Epithelial cell of prostate (primary cell): ENCODE results near the gene TTC39A.
"Not testable (repeated sequence)": the region's sequence is repeated elsewhere in the genome, so short reads cannot be mapped to it uniquely, and the experiment has no call there.

Source experiments
- DNase-seq: peaks from one replicate; pipeline ENCODE4 v3.0.0-alpha.2; 2011; ENCODE audit warnings: low read depth, low spot score
- H3K27ac ChIP-seq: fragments of 450-650 bp; 2 replicates; pipeline ENCODE4 v1.5.1; 2017; ENCODE audit warnings: mild to moderate bottlenecking

TTC39A gene

GRCh38 chr1:51341876-51342496 lies 11.6 kb upstream of the TTC39A start:
- no peak for DNase-seq
- no peak overlapping the region for H3K27ac ChIP-seq

GRCh38 chr1:51340380-51340779 lies 10.0 kb upstream of the TTC39A start:
- no peak overlapping the region for H3K27ac ChIP-seq
- no peak for DNase-seq

- DNase-seq: no peak
- no peak overlapping the region for H3K27ac ChIP-seq
These were observed 6.3 kb upstream of the TTC39A start for GRCh38 chr1:51336711-51337110.

GRCh38 chr1:51336004-51336403 lies 5.6 kb upstream of the TTC39A start:
- no peak overlapping the region for H3K27ac ChIP-seq
- no peak for DNase-seq

GRCh38 chr1:51331206-51332100 lies 1.1 kb upstream of the TTC39A start:
- peak overlapping the region; percentile 77 for H3K27ac ChIP-seq
- DNase-seq: no peak

GRCh38 chr1:51329443-51330325 lies 678 bp downstream of the TTC39A start:
- DNase-seq: no peak

GRCh38 chr1:51328926-51329325 lies 1.4 kb downstream of the TTC39A start:
- DNase-seq: no peak
- H3K27ac ChIP-seq: no peak overlapping the region

More at GRCh38 chr1:51329443-51330325, 678 bp downstream of the TTC39A start:
- peak overlapping the region; percentile 77 for H3K27ac ChIP-seq

GRCh38 chr1:51328279-51328678 lies 2.1 kb downstream of the TTC39A start:
- no peak overlapping the region for H3K27ac ChIP-seq
- no peak for DNase-seq

GRCh38 chr1:51327386-51327785 lies 3.0 kb downstream of the TTC39A start:
- no peak overlapping the region for H3K27ac ChIP-seq
- DNase-seq: no peak

GRCh38 chr1:51326839-51327238 lies 3.5 kb downstream of the TTC39A start:
- no peak for DNase-seq
- no peak overlapping the region for H3K27ac ChIP-seq

GRCh38 chr1:51325878-51326755 lies 4.2 kb downstream of the TTC39A start:
- H3K27ac ChIP-seq: no peak overlapping the region
- no peak for DNase-seq

- DNase-seq: no peak
- no peak overlapping the region for H3K27ac ChIP-seq
These were observed 5.0 kb downstream of the TTC39A start for GRCh38 chr1:51325391-51325790.

GRCh38 chr1:51325011-51325385 lies 5.4 kb downstream of the TTC39A start:
- H3K27ac ChIP-seq, DNase-seq: not testable (repeated sequence)

- DNase-seq: no peak
- H3K27ac ChIP-seq: no peak overlapping the region
These were observed 5.9 kb downstream of the TTC39A start for GRCh38 chr1:51324251-51325010.

GRCh38 chr1:51323778-51324177 lies 6.6 kb downstream of the TTC39A start:
- no peak for DNase-seq

GRCh38 chr1:51322417-51323101 lies 7.8 kb downstream of the TTC39A start:
- no peak overlapping the region for H3K27ac ChIP-seq
- no peak for DNase-seq

More at GRCh38 chr1:51323778-51324177, 6.6 kb downstream of the TTC39A start:
- no peak overlapping the region for H3K27ac ChIP-seq

GRCh38 chr1:51321924-51322280 lies 8.5 kb downstream of the TTC39A start:
- DNase-seq: no peak
- no peak overlapping the region for H3K27ac ChIP-seq
